HFFc6 (cell line): ENCODE data around the gene BABAM2. TPM values are rescaled to one million over a fixed set of nuclear protein-coding genes. Genes with fewer than 3 reads are reported as not detected.
A peak's percentile ranks its signal among the peaks of the same experiment; 100 is the strongest.
"Not testable (repeated sequence)": the region's sequence is repeated elsewhere in the genome, so short reads cannot be mapped to it uniquely, and the experiment has no call there.

Experiments used
- DNase-seq: peaks from one replicate; pipeline ENCODE4 v3.0.0-alpha.2; 2018
- H3K27ac Mint-ChIP-seq: 2 replicates; pipeline ENCODE4 v1.8.0; 2020; ENCODE audit warnings: mild to moderate bottlenecking, mixed read lengths
- H3K27me3 Mint-ChIP-seq: 2 replicates; pipeline ENCODE4 v1.8.0; 2021; ENCODE audit warnings: mild to moderate bottlenecking, moderate library complexity, mixed read lengths; ENCODE audit not compliant: insufficient read depth
- H3K36me3 Mint-ChIP-seq: 2 replicates; pipeline ENCODE4 v1.8.0; 2021; ENCODE audit warnings: low read depth, mixed read lengths
- H3K4me1 Mint-ChIP-seq: 2 replicates; pipeline ENCODE4 v1.8.0; 2020; ENCODE audit warnings: low read depth, mixed read lengths
- H3K4me3 Mint-ChIP-seq: 2 replicates; pipeline ENCODE4 v1.8.0; 2020; ENCODE audit warnings: mild to moderate bottlenecking, moderate library complexity, mixed read lengths
- H3K9me3 Mint-ChIP-seq: 2 replicates; pipeline ENCODE4 v1.8.0; 2020; ENCODE audit warnings: mild to moderate bottlenecking, mixed read lengths
- total RNA-seq, 6 experiments: library from RNA; stranded (reverse); fragmentation: NEBNext Ultra II Directional; extraction: Animal tissue kit (Norgen Biotek cat#: 25700); gene quantifications; 2 replicates in 1 of 6; 3 replicates in 5 of 6; pipeline ENCODE4 v1.2.3, GENCODE V29; 2021
- TF ChIP-seq, protein P1 (sequence below): fragments of 200-600 bp; sonication (generic); IDR thresholded peaks from 2 replicates; pipeline ENCODE4 v1.5.0; 2021; ENCODE audit warnings: antibody characterized with exemption, mild to moderate bottlenecking

Gene BABAM2
- total RNA-seq, 6 experiments from 2014 or later = 30.8 to 46.6 (median 41.2) TPM

GRCh38 chr2:28108143-28108542 is 217.6 kb downstream of the BABAM2 start:
- no peaks in the 10 kb centered on the region for H3K9me3 Mint-ChIP-seq
- no peaks in the 10 kb centered on the region; the same call in 1 of the 2 replicates for H3K27me3 Mint-ChIP-seq
- H3K27ac Mint-ChIP-seq = no peak overlapping the region
- TF ChIP-seq, protein P1, sequence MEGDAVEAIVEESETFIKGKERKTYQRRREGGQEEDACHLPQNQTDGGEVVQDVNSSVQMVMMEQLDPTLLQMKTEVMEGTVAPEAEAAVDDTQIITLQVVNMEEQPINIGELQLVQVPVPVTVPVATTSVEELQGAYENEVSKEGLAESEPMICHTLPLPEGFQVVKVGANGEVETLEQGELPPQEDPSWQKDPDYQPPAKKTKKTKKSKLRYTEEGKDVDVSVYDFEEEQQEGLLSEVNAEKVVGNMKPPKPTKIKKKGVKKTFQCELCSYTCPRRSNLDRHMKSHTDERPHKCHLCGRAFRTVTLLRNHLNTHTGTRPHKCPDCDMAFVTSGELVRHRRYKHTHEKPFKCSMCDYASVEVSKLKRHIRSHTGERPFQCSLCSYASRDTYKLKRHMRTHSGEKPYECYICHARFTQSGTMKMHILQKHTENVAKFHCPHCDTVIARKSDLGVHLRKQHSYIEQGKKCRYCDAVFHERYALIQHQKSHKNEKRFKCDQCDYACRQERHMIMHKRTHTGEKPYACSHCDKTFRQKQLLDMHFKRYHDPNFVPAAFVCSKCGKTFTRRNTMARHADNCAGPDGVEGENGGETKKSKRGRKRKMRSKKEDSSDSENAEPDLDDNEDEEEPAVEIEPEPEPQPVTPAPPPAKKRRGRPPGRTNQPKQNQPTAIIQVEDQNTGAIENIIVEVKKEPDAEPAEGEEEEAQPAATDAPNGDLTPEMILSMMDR = no peak
- H3K36me3 Mint-ChIP-seq = peaks cover 5% of the 10 kb centered on the region; the same call in 1 of the 2 replicates
- no peak for DNase-seq
- peaks cover 25% of the 10 kb centered on the region for H3K4me1 Mint-ChIP-seq
- no peak overlapping the region for H3K4me3 Mint-ChIP-seq

- not testable (repeated sequence) for DNase-seq, H3K9me3 Mint-ChIP-seq, H3K27ac Mint-ChIP-seq, H3K27me3 Mint-ChIP-seq, H3K4me3 Mint-ChIP-seq, H3K36me3 Mint-ChIP-seq
- peaks cover 15% of the 10 kb centered on the region for H3K4me1 Mint-ChIP-seq
Measured at GRCh38 chr2:28113771-28114170, 223.2 kb downstream of the BABAM2 start.

DNA sequence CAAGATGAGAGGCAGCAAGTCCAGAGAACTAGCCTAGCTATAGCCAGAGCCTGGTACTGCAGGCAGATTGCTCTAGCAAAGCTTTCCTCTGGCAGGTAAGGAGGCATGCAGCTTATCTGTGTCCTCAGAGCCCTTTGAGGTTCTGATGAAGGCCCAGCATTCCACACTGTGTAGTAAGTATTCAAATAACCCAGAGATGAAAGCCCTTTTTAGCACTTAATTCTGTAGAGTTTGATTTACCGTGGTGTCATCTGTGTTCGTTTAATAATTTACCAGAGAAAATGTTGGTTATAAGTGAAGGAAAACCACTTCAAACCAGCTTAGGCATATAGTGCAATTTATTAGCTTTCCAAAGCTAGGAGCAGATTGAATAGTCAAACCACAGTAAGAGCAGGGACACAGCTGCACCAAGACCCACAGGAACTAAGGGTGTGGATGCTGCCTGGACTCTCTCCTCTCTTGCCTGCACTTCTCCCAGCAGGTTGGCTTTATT is 226.6 kb downstream of the BABAM2 start:
- no peak for DNase-seq
- Mint-ChIP-seq H3K4me3 (no peak overlapping the region), H3K9me3 (no peaks in the 10 kb centered on the region), H3K36me3 (peaks cover 10% of the 10 kb centered on the region; the same call in 1 of the 2 replicates), H3K27ac (no peak overlapping the region), H3K4me1 (peaks cover 13% of the 10 kb centered on the region), H3K27me3 (no peaks in the 10 kb centered on the region)
- TF ChIP-seq, protein P1 = no peak

DNA sequence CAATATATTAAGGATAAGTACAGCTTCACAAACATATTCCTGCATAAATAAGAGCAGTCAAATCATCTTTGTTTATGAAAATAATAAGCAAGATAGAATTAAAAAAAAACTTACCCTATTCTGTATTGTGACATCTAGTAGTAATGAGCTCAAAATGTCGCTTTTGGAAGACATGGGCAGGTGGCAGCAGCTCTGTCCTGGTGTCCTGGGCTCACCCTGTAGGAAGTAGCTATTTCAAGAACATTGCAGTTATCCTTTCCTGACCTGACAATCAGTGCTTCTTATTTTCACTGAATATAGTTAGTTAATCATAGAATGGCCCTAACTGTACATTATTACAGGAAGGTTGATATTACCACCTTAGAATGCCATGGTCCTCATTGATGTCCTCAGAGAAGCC is 229.1 kb downstream of the BABAM2 start:
- Mint-ChIP-seq H3K4me1 (peaks cover 21% of the 10 kb centered on the region), H3K9me3 (no peaks in the 10 kb centered on the region), H3K4me3 (no peak overlapping the region)

DNA sequence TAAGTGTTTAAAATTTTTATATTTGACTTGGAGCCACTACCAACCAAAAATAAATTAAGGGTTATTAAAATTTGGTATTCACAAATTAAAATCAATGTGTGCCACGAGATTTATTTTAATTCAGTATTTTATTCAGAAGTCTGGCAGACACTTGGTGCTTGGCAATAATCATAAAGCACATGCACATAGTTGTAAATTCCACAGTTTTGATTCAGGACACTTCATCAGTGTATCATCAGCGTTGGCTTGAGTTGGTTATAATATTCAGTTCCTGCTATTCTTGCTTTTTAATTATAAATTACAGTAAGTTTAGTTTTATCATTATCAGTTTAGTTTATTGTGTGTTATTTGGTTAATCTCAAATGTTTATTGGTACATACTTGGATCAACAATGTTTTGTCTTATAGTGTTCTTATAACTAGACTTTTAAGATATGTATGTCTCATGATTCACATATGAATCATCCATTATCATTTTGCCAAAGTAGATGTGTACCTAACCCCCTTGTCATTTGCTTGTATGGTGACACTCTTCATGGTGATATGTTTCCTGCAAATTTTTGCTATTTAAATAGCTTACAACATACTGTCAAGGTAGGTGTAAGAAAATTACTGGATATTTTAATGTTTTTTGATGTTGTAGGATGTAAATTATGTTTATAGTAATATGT is 237.9 kb downstream of the BABAM2 start:
- H3K27me3 Mint-ChIP-seq = peaks cover 4% of the 10 kb centered on the region; the same call in 1 of the 2 replicates
- peaks cover 3% of the 10 kb centered on the region; the same call in 1 of the 2 replicates for H3K9me3 Mint-ChIP-seq
- H3K27ac Mint-ChIP-seq = 0 out of 2 replicates have a peak overlapping the region, but pooled peaks have one; percentile 7
- TF ChIP-seq, protein P1 = no peak
- no peak for DNase-seq
- peaks cover 12% of the 10 kb centered on the region for H3K36me3 Mint-ChIP-seq
- H3K4me1 Mint-ChIP-seq = peaks cover 53% of the 10 kb centered on the region
- H3K4me3 Mint-ChIP-seq = no peak overlapping the region

More for the DNA sequence above, 229.1 kb downstream of the BABAM2 start:
- TF ChIP-seq, protein P1 = no peak
- H3K27ac Mint-ChIP-seq = no peak overlapping the region
- no peaks in the 10 kb centered on the region for H3K27me3 Mint-ChIP-seq
- DNase-seq = no peak
- no peaks in the 10 kb centered on the region for H3K36me3 Mint-ChIP-seq
